Upper lobe of right lung (tissue), 1 donor: ENCODE data around the gene RCAN1. TPM values are rescaled to one million over a fixed set of nuclear protein-coding genes. Genes with fewer than 3 reads are reported as not detected.

Source experiments
- ATAC-seq: fragments of 200-7000 bp; cut with Tn5 transposase; one replicate; pipeline ENCODE4 v1.9.1; 2020; ENCODE audit warnings: mild to moderate bottlenecking, moderate library complexity
- DNase-seq: peaks from one replicate; pipeline ENCODE4 v3.0.0-alpha.2; 2020
- H3K27ac ChIP-seq: fragments of 200-600 bp; one replicate; pipeline ENCODE4 v1.8.0; 2022
- H3K27me3 ChIP-seq: fragments of 200-600 bp; one replicate; pipeline ENCODE4 v1.8.0; 2022; ENCODE audit warnings: mild to moderate bottlenecking
- H3K36me3 ChIP-seq: fragments of 200-600 bp; one replicate; pipeline ENCODE4 v1.8.0; 2022
- H3K4me1 ChIP-seq: fragments of 200-600 bp; one replicate; pipeline ENCODE4 v1.8.0; 2022
- H3K4me3 ChIP-seq: fragments of 200-600 bp; one replicate; pipeline ENCODE4 v1.8.0; 2022; ENCODE audit warnings: mild to moderate bottlenecking
- H3K9me3 ChIP-seq: fragments of 200-600 bp; one replicate; pipeline ENCODE4 v1.8.0; 2022
- CTCF ChIP-seq: fragments of 200-600 bp; IDR thresholded peaks from one replicate; pipeline ENCODE4 v1.8.0; 2022; ENCODE audit warnings: antibody characterized with exemption
- intact Hi-C: fragments of 100-400 bp; cut with DNase I; formaldehyde crosslinking; loops from one replicate; pipeline ENCODE4 v1.11.0; 2022
- total RNA-seq: library from RNA; stranded (reverse); fragmentation: NEBNext Ultra II Directional; extraction: Animal tissue kit (Norgen Biotek cat#: 25700); gene quantifications from one replicate; pipeline ENCODE4 v1.2.1, GENCODE V29; 2021
- donor health status: DM: no; HTN: yes; CAD: no; lungs with severe emphysema.

RCAN1 gene
- total RNA-seq, 1 donor from 2014 or later = 26.9 TPM

GRCh38 chr21:34649400-34649799 is 34.5 kb upstream of the RCAN1 start:
- no peaks in the 10 kb centered on the region for H3K36me3 ChIP-seq
- TF ChIP-seq CTCF = no peak
- no peaks in the 10 kb centered on the region for H3K27me3 ChIP-seq
- H3K27ac ChIP-seq = no peak overlapping the region
- no peak overlapping the region for H3K4me3 ChIP-seq
- H3K9me3 ChIP-seq = no peaks in the 10 kb centered on the region
- DNase-seq (no peak), ATAC-seq (no peak)
- H3K4me1 ChIP-seq = no peaks in the 10 kb centered on the region
- intact Hi-C loops = no loop called here

DNA sequence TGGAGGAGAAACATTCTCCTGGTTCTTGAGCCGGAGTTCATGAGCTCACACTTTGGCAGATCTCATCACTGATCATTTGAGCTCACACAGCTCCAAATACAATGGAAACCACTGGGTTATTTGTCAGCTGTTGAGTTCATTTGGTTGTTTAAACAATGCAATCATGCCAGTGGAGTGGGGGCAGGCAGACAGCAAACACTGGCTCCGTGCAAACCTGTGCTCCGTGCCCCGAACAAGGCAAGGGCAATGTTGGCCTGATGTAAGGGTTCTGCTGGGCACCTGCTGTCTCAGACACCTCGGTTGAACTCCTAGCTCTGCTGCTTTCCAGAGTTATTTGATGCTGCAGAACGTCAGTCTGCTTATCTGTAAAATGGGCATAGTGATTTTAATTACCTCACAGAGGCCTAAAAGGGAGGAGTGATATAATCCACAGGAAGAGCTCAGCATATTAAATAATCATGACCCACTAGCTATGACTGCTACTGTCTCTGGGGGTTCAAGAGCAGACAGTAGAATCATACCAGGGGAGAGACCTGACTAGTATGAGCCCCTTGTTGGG is 33.9 kb upstream of the RCAN1 start:
- Histone ChIP-seq H3K9me3 (no peaks in the 10 kb centered on the region), H3K4me1 (no peaks in the 10 kb centered on the region), H3K27ac (no peak overlapping the region), H3K36me3 (no peaks in the 10 kb centered on the region), H3K4me3 (no peak overlapping the region), H3K27me3 (no peaks in the 10 kb centered on the region)
- DNase-seq (no peak), ATAC-seq (no peak)
- intact Hi-C loops = no loop called here
- TF ChIP-seq CTCF = no peak

- Histone ChIP-seq H3K27ac (no peak overlapping the region), H3K4me3 (no peak overlapping the region), H3K9me3 (no peaks in the 10 kb centered on the region), H3K27me3 (no peaks in the 10 kb centered on the region), H3K4me1 (no peaks in the 10 kb centered on the region), H3K36me3 (no peaks in the 10 kb centered on the region)
- intact Hi-C loops = no loop called here
- DNase-seq (no peak), ATAC-seq (no peak)
- TF ChIP-seq CTCF = no peak
Measured at GRCh38 chr21:34647555-34647954, 32.6 kb upstream of the RCAN1 start.

DNA sequence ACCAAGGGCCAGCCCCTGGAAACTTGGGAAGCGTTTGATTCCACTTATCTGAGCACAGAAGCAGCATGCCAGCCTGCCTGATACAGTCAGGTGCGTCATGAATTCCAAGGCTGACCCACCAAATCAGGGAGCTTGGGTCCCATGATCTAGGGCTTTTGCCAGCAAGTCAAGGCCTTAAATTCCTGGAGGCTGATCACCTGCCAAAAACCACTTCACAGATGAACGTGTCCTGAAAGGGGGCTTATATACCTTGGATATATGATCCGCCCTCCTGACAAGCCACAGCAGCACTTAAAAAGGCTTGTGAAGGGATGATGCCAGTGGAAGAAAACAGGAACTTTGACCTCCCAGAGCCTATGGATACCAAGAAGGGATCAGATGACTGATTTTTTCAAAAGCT is 29.9 kb upstream of the RCAN1 start:
- H3K27ac ChIP-seq = no peak overlapping the region

GRCh38 chr21:34642211-34643075 is 27.5 kb upstream of the RCAN1 start:
- intact Hi-C loops = no loop called here
- ATAC-seq = no peak
- no peaks in the 10 kb centered on the region for H3K36me3 ChIP-seq
- H3K27ac ChIP-seq = no peak overlapping the region
- DNase-seq = no peak
- H3K27me3 ChIP-seq = no peaks in the 10 kb centered on the region
- no peak overlapping the region for H3K4me3 ChIP-seq
- no peaks in the 10 kb centered on the region for H3K4me1 ChIP-seq
- no peak for TF ChIP-seq CTCF
- H3K9me3 ChIP-seq = no peaks in the 10 kb centered on the region

More for the DNA sequence above, 29.9 kb upstream of the RCAN1 start:
- no peak for DNase-seq
- intact Hi-C loops = no loop called here
- no peak for TF ChIP-seq CTCF
- no peaks in the 10 kb centered on the region for H3K9me3 ChIP-seq
- no peaks in the 10 kb centered on the region for H3K4me1 ChIP-seq
- no peak for ATAC-seq
- H3K36me3 ChIP-seq = no peaks in the 10 kb centered on the region
- no peaks in the 10 kb centered on the region for H3K27me3 ChIP-seq
- H3K4me3 ChIP-seq = no peak overlapping the region
